PC-9 (cell line): ENCODE data around the gene ZIC4. TPM values are rescaled to one million over a fixed set of nuclear protein-coding genes. Genes with fewer than 3 reads are reported as not detected.

ENCODE experiments used
- BruUV-seq: library from RNA; stranded (reverse); fragments of 400-500 nt; replicated peaks from 2 replicates; lab custom pipeline; 2021; lab: Mats Ljungman, UMichigan
- CTCF ChIA-PET: fragments of 300-600 bp; sonication (Branson Sonifier 250); formaldehyde crosslinking; loops from one replicate; lab custom pipeline; 2022; ENCODE audit warnings: antibody characterized with exemption; lab: Charles Lee
- POLR2A ChIA-PET: fragments of 300-600 bp; sonication (Branson Sonifier 250); formaldehyde crosslinking; loops from one replicate; lab custom pipeline; 2022; ENCODE audit warnings: antibody characterized with exemption; ENCODE audit not compliant: unreplicated experiment; lab: Charles Lee
- DNase-seq, 2 experiments: peaks; one replicate each; pipeline versions ENCODE4 v3.0.0 to v3.0.0-alpha.2; 2015 to 2022; ENCODE audit warnings: mixed read lengths in 1 of 2
- H2AFZ ChIP-seq: fragments of 200-600 bp; sonication (generic); 2 replicates; pipeline ENCODE4 v1.8.1; 2017; ENCODE audit warnings: antibody characterized with exemption
- H3F3A ChIP-seq: fragments of 200-600 bp; sonication (generic); 2 replicates; pipeline ENCODE4 v1.8.1; 2017; ENCODE audit warnings: antibody characterized with exemption, mild to moderate bottlenecking, low read depth; ENCODE audit not compliant: insufficient read depth
- H3K27ac ChIP-seq: fragments of 200-600 bp; sonication (generic); 2 replicates; pipeline ENCODE4 v1.6.1; 2016; ENCODE audit warnings: mixed run types
- H3K27me3 ChIP-seq: fragments of 200-600 bp; sonication (generic); 2 replicates; pipeline ENCODE4 v1.6.1; 2016; ENCODE audit warnings: low read depth, mixed run types; ENCODE audit not compliant: insufficient read depth
- H3K36me3 ChIP-seq: fragments of 200-600 bp; sonication (generic); 2 replicates; pipeline ENCODE4 v1.6.1; 2016; ENCODE audit warnings: low read depth, mixed run types
- H3K4me1 ChIP-seq: fragments of 200-600 bp; sonication (generic); replicated peaks from 2 replicates; pipeline ENCODE4 v1.6.1; 2016; ENCODE audit warnings: mixed run types; ENCODE audit not compliant: insufficient read depth
- H3K4me2 ChIP-seq: fragments of 200-600 bp; sonication (generic); 2 replicates; pipeline ENCODE4 v1.6.1; 2017; ENCODE audit warnings: mixed run types
- H3K4me3 ChIP-seq: fragments of 200-600 bp; sonication (generic); 2 replicates; pipeline ENCODE4 v1.6.1; 2016; ENCODE audit warnings: mixed run types
- H3K79me2 ChIP-seq: fragments of 200-600 bp; sonication (generic); 2 replicates; pipeline ENCODE4 v1.6.1; 2017; ENCODE audit warnings: low read depth, mixed run types
- H3K9me2 ChIP-seq: fragments of 200-600 bp; sonication (generic); 2 replicates; pipeline ENCODE4 v1.8.1; 2017; ENCODE audit warnings: mild to moderate bottlenecking; ENCODE audit not compliant: insufficient read depth
- H3K9me3 ChIP-seq: fragments of 200-600 bp; sonication (generic); 2 replicates; pipeline ENCODE4 v1.8.1; 2016; ENCODE audit warnings: low read depth; ENCODE audit not compliant: insufficient read depth
- H4K20me1 ChIP-seq: fragments of 200-600 bp; sonication (generic); 2 replicates; pipeline ENCODE4 v1.8.1; 2017; ENCODE audit not compliant: insufficient read depth
- CTCF ChIP-seq: fragments of 200-600 bp; sonication (generic); conservative IDR thresholded peaks from 2 replicates; pipeline ENCODE4 v1.6.1; 2017; ENCODE audit warnings: mixed run types, antibody characterized with exemption, mild to moderate bottlenecking, moderate library complexity
- EZH2 ChIP-seq: fragments of 200-600 bp; sonication (generic); IDR thresholded peaks from 2 replicates; pipeline ENCODE4 v1.8.0; 2017; ENCODE audit warnings: antibody characterized with exemption, low read depth
- intact Hi-C: fragments of 100-400 bp; cut with micrococcal nuclease; formaldehyde crosslinking; loops from one replicate; pipeline ENCODE4 v1.10.0; 2022; ENCODE audit not compliant: unreplicated experiment
- total RNA-seq: library from RNA; stranded (reverse); gene quantifications from 2 replicates; pipeline ENCODE4 v1.2.3, GENCODE V29; 2021

ZIC4 gene
- total RNA-seq, 1 experiment from 2014 or later = not detected

- ChIA-PET POLR2A (no interaction called here), CTCF (no interaction called here)
- no peaks in the 10 kb centered on the region for H3F3A ChIP-seq
- TF ChIP-seq EZH2 (no peak), CTCF (no peak)
- no peak overlapping the region for H2AFZ ChIP-seq
- intact Hi-C loops = no loop called here
- H4K20me1 ChIP-seq = no peaks in the 10 kb centered on the region
- no peaks in the 10 kb centered on the region for H3K79me2 ChIP-seq
- no peak overlapping the region for H3K4me3 ChIP-seq
- no peaks in the 10 kb centered on the region for H3K9me3 ChIP-seq
- no peaks in the 10 kb centered on the region for H3K4me1 ChIP-seq
- no peak overlapping the region for H3K4me2 ChIP-seq
- no peaks in the 10 kb centered on the region for H3K27me3 ChIP-seq
- DNase-seq = no peak
- H3K9me2 ChIP-seq = no peaks in the 10 kb centered on the region
- BruUV-seq = no TSS peak
- H3K36me3 ChIP-seq = no peaks in the 10 kb centered on the region
- no peak overlapping the region for H3K27ac ChIP-seq
These were observed 7.5 kb upstream of the ZIC4 start for GRCh38 chr3:147413686-147414389.

GRCh38 chr3:147412917-147413685 lies 6.8 kb upstream of the ZIC4 start:
- BruUV-seq = no TSS peak

More at GRCh38 chr3:147412917-147413685, 6.8 kb upstream of the ZIC4 start:
- no peaks in the 10 kb centered on the region for H3K9me2 ChIP-seq
- ChIA-PET POLR2A (no interaction called here), CTCF (no interaction called here)
- H3K27me3 ChIP-seq = no peaks in the 10 kb centered on the region
- H3K4me3 ChIP-seq = no peak overlapping the region
- DNase-seq = no peak
- H2AFZ ChIP-seq = no peak overlapping the region
- H4K20me1 ChIP-seq = no peaks in the 10 kb centered on the region
- no peaks in the 10 kb centered on the region for H3F3A ChIP-seq
- H3K4me1 ChIP-seq = no peaks in the 10 kb centered on the region
- H3K36me3 ChIP-seq = no peaks in the 10 kb centered on the region
- H3K79me2 ChIP-seq = no peaks in the 10 kb centered on the region
- no peak overlapping the region for H3K4me2 ChIP-seq
- TF ChIP-seq CTCF (no peak), EZH2 (no peak)
- no peaks in the 10 kb centered on the region for H3K9me3 ChIP-seq
- intact Hi-C loops = no loop called here
- H3K27ac ChIP-seq = no peak overlapping the region
